HepG2 (cell line): Measurements from ENCODE around the gene NDUFAF5. TPM values are rescaled to one million over a fixed set of nuclear protein-coding genes. Genes with fewer than 3 reads are reported as not detected.

Experiments
- CEBPG ChIP-seq: IDR thresholded peaks from 2 replicates; pipeline ENCODE4 v1.6.1; 2016
- GATAD2A ChIP-seq: IDR thresholded peaks from 2 replicates; pipeline ENCODE4 v1.6.1; 2016
- HMGXB4 ChIP-seq, 2 experiments: sonication (generic) in 1 of 2; formaldehyde crosslinking in 1 of 2; IDR thresholded peaks; 2 replicates each; pipeline versions ENCODE4 v1.4.0 to v1.6.1; 2018 to 2020; ENCODE audit warnings: missing genetic modification reagents in 2 of 2, borderline replicate concordance in 1 of 2, low read depth in 1 of 2, mild to moderate bottlenecking in 1 of 2, missing biosample characterization in 1 of 2
- IRF2 ChIP-seq: IDR thresholded peaks from 2 replicates; pipeline ENCODE4 v1.6.1; 2018; ENCODE audit warnings: missing genetic modification reagents, missing compliant biosample characterization
- MATR3 ChIP-seq: sonication (generic); formaldehyde crosslinking; IDR thresholded peaks from 2 replicates; pipeline ENCODE4 v1.4.0; 2020; ENCODE audit warnings: missing genetic modification reagents
- MED1 ChIP-seq: sonication (generic); formaldehyde crosslinking; IDR thresholded peaks from 2 replicates; pipeline ENCODE4 v1.4.0; 2020; ENCODE audit warnings: missing genetic modification reagents
- MIER3 ChIP-seq: IDR thresholded peaks from 2 replicates; pipeline ENCODE4 v1.6.1; 2016; ENCODE audit warnings: missing compliant biosample characterization, borderline replicate concordance
- MZF1 ChIP-seq: sonication (generic); formaldehyde crosslinking; IDR thresholded peaks from 2 replicates; pipeline ENCODE4 v1.8.1; 2023; ENCODE audit warnings: mild to moderate bottlenecking, missing genetic modification reagents, borderline replicate concordance
- NRL ChIP-seq: sonication (generic); formaldehyde crosslinking; IDR thresholded peaks from 2 replicates; pipeline ENCODE4 v1.5.0; 2020; ENCODE audit warnings: missing genetic modification reagents, mild to moderate bottlenecking, moderate library complexity, borderline replicate concordance
- PHF20 ChIP-seq: sonication (generic); formaldehyde crosslinking; IDR thresholded peaks from 2 replicates; pipeline ENCODE4 v1.5.0; 2020; ENCODE audit warnings: mild to moderate bottlenecking, missing genetic modification reagents
- PTBP1 ChIP-seq: fragments of 200-400 bp; formaldehyde crosslinking; IDR thresholded peaks from 2 replicates; pipeline ENCODE4 v1.6.1; 2018; ENCODE audit warnings: low read length, low read depth; ENCODE audit not compliant: poor library complexity, severe bottlenecking
- REXO4 ChIP-seq: sonication (generic); formaldehyde crosslinking; IDR thresholded peaks from 2 replicates; pipeline ENCODE4 v1.8.0; 2022; ENCODE audit warnings: missing genetic modification reagents, mild to moderate bottlenecking, borderline replicate concordance
- RFXAP ChIP-seq: sonication (generic); formaldehyde crosslinking; IDR thresholded peaks from 2 replicates; pipeline ENCODE4 v1.4.0; 2020; ENCODE audit warnings: missing genetic modification reagents, borderline replicate concordance
- SAP130 ChIP-seq: IDR thresholded peaks from 2 replicates; pipeline ENCODE4 v1.6.1; 2016; ENCODE audit warnings: low read depth
- SMARCC2 ChIP-seq: fragments of 450-650 bp; IDR thresholded peaks from 2 replicates; pipeline ENCODE4 v1.6.1; 2017; ENCODE audit warnings: antibody characterized with exemption, mild to moderate bottlenecking
- TBX3 ChIP-seq: fragments of 450-650 bp; IDR thresholded peaks from 2 replicates; pipeline ENCODE4 v1.6.1; 2017; ENCODE audit warnings: antibody characterized with exemption, mild to moderate bottlenecking, inconsistent platforms, borderline replicate concordance
- TCF7L2 ChIP-seq: IDR thresholded peaks from 2 replicates; pipeline ENCODE4 v1.6.1; 2011; ENCODE audit warnings: mild to moderate bottlenecking, low read depth, low read length, moderate library complexity
- ZGPAT ChIP-seq: IDR thresholded peaks from 2 replicates; pipeline ENCODE4 v1.6.1; 2016; ENCODE audit warnings: mild to moderate bottlenecking
- ZNF232 ChIP-seq: sonication (generic); formaldehyde crosslinking; IDR thresholded peaks from 2 replicates; pipeline ENCODE4 v1.4.0; 2020; ENCODE audit warnings: missing genetic modification reagents, borderline replicate concordance
- ZNF253 ChIP-seq: sonication (generic); formaldehyde crosslinking; IDR thresholded peaks from 2 replicates; pipeline ENCODE4 v1.8.0; 2022; ENCODE audit warnings: mild to moderate bottlenecking, missing genetic modification reagents, borderline replicate concordance
- ZNF44 ChIP-seq: sonication (generic); formaldehyde crosslinking; IDR thresholded peaks from 2 replicates; pipeline ENCODE4 v1.5.1; 2020; ENCODE audit warnings: mild to moderate bottlenecking, missing genetic modification reagents
- ZNF441 ChIP-seq: sonication (generic); formaldehyde crosslinking; IDR thresholded peaks from 2 replicates; pipeline ENCODE4 v1.7.0; 2021; ENCODE audit warnings: missing genetic modification reagents, borderline replicate concordance
- ZNF468 ChIP-seq: sonication (generic); formaldehyde crosslinking; IDR thresholded peaks from 2 replicates; pipeline ENCODE4 v1.8.0; 2022; ENCODE audit warnings: mild to moderate bottlenecking, moderate library complexity, missing genetic modification reagents
- ZNF564 ChIP-seq: sonication (generic); formaldehyde crosslinking; IDR thresholded peaks from 2 replicates; pipeline ENCODE4 v1.8.1; 2023; ENCODE audit warnings: mild to moderate bottlenecking, missing genetic modification reagents
- ZNF629 ChIP-seq: sonication (generic); formaldehyde crosslinking; conservative IDR thresholded peaks from 2 replicates; pipeline ENCODE4 v1.5.0; 2020; ENCODE audit warnings: missing genetic modification reagents
- ZNF652 ChIP-seq: IDR thresholded peaks from 2 replicates; pipeline ENCODE4 v1.6.1; 2016; ENCODE audit warnings: low read depth, borderline replicate concordance
- ZNF674 ChIP-seq: sonication (generic); formaldehyde crosslinking; IDR thresholded peaks from 2 replicates; pipeline ENCODE4 v1.5.0; 2020; ENCODE audit warnings: low read depth, mild to moderate bottlenecking, missing genetic modification reagents
- ZNF678 ChIP-seq: sonication (generic); formaldehyde crosslinking; IDR thresholded peaks from 2 replicates; pipeline ENCODE4 v1.4.0; 2020; ENCODE audit warnings: mild to moderate bottlenecking, missing genetic modification reagents
- ZNF720 ChIP-seq: sonication (generic); formaldehyde crosslinking; IDR thresholded peaks from 2 replicates; pipeline ENCODE4 v1.4.0; 2020; ENCODE audit warnings: missing genetic modification reagents
- ZNF761 ChIP-seq: sonication (generic); formaldehyde crosslinking; conservative IDR thresholded peaks from 2 replicates; pipeline ENCODE4 v1.4.0; 2020; ENCODE audit warnings: mild to moderate bottlenecking, missing genetic modification reagents
- polyA plus RNA-seq, 8 experiments: library from polyadenylated mRNA; depleted of rRNA in 3 of 8; stranded (reverse) in 7 of 8; unstranded in 1 of 8; fragments of >200 nt; fragmentation: Illumina TruSeq in 4 of 8; extraction: Trizol in 4 of 8; gene quantifications; 2 replicates each; pipeline versions ENCODE4 v1.2.1 to v1.2.3, GENCODE V29; 2011 to 2016; ENCODE audit warnings: low read depth in 4 of 8, missing spikeins in 1 of 8, mixed read lengths in 1 of 8; ENCODE audit not compliant: insufficient read depth in 1 of 8
- total RNA-seq, 5 experiments: library from RNA; depleted of rRNA; stranded (reverse); fragments of >200 nt; fragmentation: Illumina TruSeq; extraction: Trizol; gene quantifications; 2 replicates each; pipeline ENCODE4 v1.2.3, GENCODE V29; 2016; ENCODE audit warnings: low read depth in 1 of 5

Gene NDUFAF5
- total and polyA plus RNA-seq, 2 of the 13 experiments (the other 11 are each of a cell fraction or from before 2014, with no cell fraction given), result 23.1 to 66.7 TPM

- TF ChIP-seq ZNF441, result no peak
- TF ChIP-seq RFXAP (CRISPR knock-in tag), result no peak
- no peak for TF ChIP-seq ZNF44 (CRISPR knock-in tag)
- TF ChIP-seq IRF2 (CRISPR knock-in tag), result 0 out of 2 replicates have a peak, but pooled peaks have one; percentile 18
- TF ChIP-seq MATR3 (CRISPR knock-in tag), result no peak
- peak; percentile 29 for TF ChIP-seq SAP130
- TF ChIP-seq ZNF678 (CRISPR knock-in tag), result no peak
- TF ChIP-seq ZNF761 (CRISPR knock-in tag), result no peak
- no peak for TF ChIP-seq ZNF232
- TF ChIP-seq ZNF720 (CRISPR knock-in tag), result no peak
- TF ChIP-seq HMGXB4 (CRISPR knock-in tag; IDR thresholded peaks at IDR 0.05; ENCODE audit: borderline replicate concordance in 1 of 2, low read depth in 1 of 2), result no peak
- no peak for TF ChIP-seq TBX3
- TF ChIP-seq ZNF674, result no peak
- no peak for TF ChIP-seq ZNF253 (CRISPR knock-in tag)
- no peak for TF ChIP-seq PTBP1
- no peak for TF ChIP-seq PHF20 (CRISPR knock-in tag)
- 0 out of 2 replicates have a peak, but pooled peaks have one; percentile 8 for TF ChIP-seq CEBPG (CRISPR knock-in tag)
- 0 out of 2 replicates have a peak, but pooled peaks have one; percentile 13 for TF ChIP-seq GATAD2A (CRISPR knock-in tag)
- no peak for TF ChIP-seq NRL
- TF ChIP-seq SMARCC2, result no peak
- no peak for TF ChIP-seq TCF7L2
- TF ChIP-seq ZNF468 (CRISPR knock-in tag), result no peak
- TF ChIP-seq MIER3 (CRISPR knock-in tag), result no peak
- no peak for TF ChIP-seq REXO4
- TF ChIP-seq ZNF652 (CRISPR knock-in tag), result no peak
- TF ChIP-seq ZGPAT (CRISPR knock-in tag), result 0 out of 2 replicates have a peak, but pooled peaks have one; percentile 19
- TF ChIP-seq MZF1 (CRISPR knock-in tag), result no peak
- TF ChIP-seq ZNF564 (CRISPR knock-in tag), result no peak
- no peak for TF ChIP-seq MED1
- no peak for TF ChIP-seq ZNF629 (CRISPR knock-in tag)
Observed at GRCh38 chr20:13791540-13792459, 7.0 kb downstream of the NDUFAF5 start (continued).
